Neural crest cell (in vitro differentiated cells): ENCODE data around the gene GNAS-AS1. TPM values are rescaled to one million over a fixed set of nuclear protein-coding genes. Genes with fewer than 3 reads are reported as not detected.
A peak's percentile ranks its signal among the peaks of the same experiment; 100 is the strongest.

Source experiments
- DNase-seq: peaks from one replicate; pipeline ENCODE4 v3.0.0; 2021; ENCODE audit warnings: low read depth, mixed read lengths, low spot score
- H3K27ac Mint-ChIP-seq: one replicate; pipeline ENCODE4 v1.8.0; 2021; ENCODE audit warnings: mild to moderate bottlenecking, mixed read lengths; ENCODE audit not compliant: unreplicated experiment
- H3K27me3 Mint-ChIP-seq: 2 replicates; pipeline ENCODE4 v1.8.0; 2021; ENCODE audit warnings: low read depth, mild to moderate bottlenecking, mixed read lengths
- H3K36me3 Mint-ChIP-seq: 2 replicates; pipeline ENCODE4 v1.8.0; 2021; ENCODE audit warnings: low read depth, mild to moderate bottlenecking, mixed read lengths
- H3K4me1 Mint-ChIP-seq: 2 replicates; pipeline ENCODE4 v1.8.0; 2021; ENCODE audit warnings: mixed read lengths
- H3K4me3 Mint-ChIP-seq: one replicate; pipeline ENCODE4 v1.8.0; 2021; ENCODE audit warnings: mild to moderate bottlenecking, mixed read lengths
- H3K9me3 Mint-ChIP-seq: 2 replicates; pipeline ENCODE4 v1.8.0; 2021; ENCODE audit warnings: mixed read lengths
- CTCF ChIP-seq: fragments of 200-600 bp; sonication (generic); conservative IDR thresholded peaks from 2 replicates; pipeline ENCODE4 v1.5.0; 2021; ENCODE audit warnings: antibody characterized with exemption, mild to moderate bottlenecking
- total RNA-seq: library from RNA; stranded (reverse); gene quantifications from 2 replicates; pipeline ENCODE4 v1.2.1, GENCODE V29; 2021

GNAS-AS1 gene
- total RNA-seq, 1 donor from 2014 or later, result 3.8 TPM

- no peak for DNase-seq
- Mint-ChIP-seq H3K36me3 (no peaks in the 10 kb centered on the region), H3K4me1 (peaks cover 48% of the 10 kb centered on the region), H3K27me3 (no peaks in the 10 kb centered on the region), H3K9me3 (no peaks in the 10 kb centered on the region), H3K4me3 (peak overlapping the region; percentile 39), H3K27ac (peak overlapping the region; percentile 88)
- no peak for TF ChIP-seq CTCF
These were observed 27.3 kb upstream of the GNAS-AS1 start for GRCh38 chr20:58877976-58878360.

GRCh38 chr20:58877050-58877975 is 26.6 kb upstream of the GNAS-AS1 start:
- Mint-ChIP-seq H3K4me1 (peaks cover 44% of the 10 kb centered on the region), H3K4me3 (no peak overlapping the region), H3K9me3 (no peaks in the 10 kb centered on the region), H3K36me3 (no peaks in the 10 kb centered on the region), H3K27me3 (no peaks in the 10 kb centered on the region), H3K27ac (peak overlapping the region; percentile 88)
- no peak for DNase-seq
- TF ChIP-seq CTCF, result no peak

- no peak for DNase-seq
- Mint-ChIP-seq H3K27me3 (no peaks in the 10 kb centered on the region), H3K36me3 (no peaks in the 10 kb centered on the region), H3K4me3 (no peak overlapping the region), H3K4me1 (peaks cover 44% of the 10 kb centered on the region), H3K27ac (no peak overlapping the region), H3K9me3 (no peaks in the 10 kb centered on the region)
- TF ChIP-seq CTCF, result no peak
These were observed 25.7 kb upstream of the GNAS-AS1 start for GRCh38 chr20:58876437-58876836.

GRCh38 chr20:58875541-58876134 is 24.9 kb upstream of the GNAS-AS1 start:
- DNase-seq, result no peak
- Mint-ChIP-seq H3K27me3 (no peaks in the 10 kb centered on the region), H3K9me3 (no peaks in the 10 kb centered on the region), H3K36me3 (no peaks in the 10 kb centered on the region), H3K27ac (no peak overlapping the region), H3K4me3 (no peak overlapping the region), H3K4me1 (peaks cover 42% of the 10 kb centered on the region)
- no peak for TF ChIP-seq CTCF

- no peak for TF ChIP-seq CTCF
- Mint-ChIP-seq H3K36me3 (no peaks in the 10 kb centered on the region), H3K27ac (no peak overlapping the region), H3K4me1 (peaks cover 39% of the 10 kb centered on the region), H3K4me3 (no peak overlapping the region), H3K27me3 (peaks cover 2% of the 10 kb centered on the region), H3K9me3 (no peaks in the 10 kb centered on the region)
- no peak for DNase-seq
These were observed 24.4 kb upstream of the GNAS-AS1 start for GRCh38 chr20:58875111-58875510.
